Endothelial cell of umbilical vein (primary cell): ENCODE data around the gene OR1J4. TPM values are rescaled to one million over a fixed set of nuclear protein-coding genes. Genes with fewer than 3 reads are reported as not detected.

Source experiments
- BruUV-seq: library from RNA; stranded (reverse); fragments of 400-500 nt; replicated peaks from 2 replicates; lab custom pipeline; 2021; lab: Mats Ljungman, UMichigan
- CTCF ChIA-PET: fragments of 300-600, 350-600 bp; sonication (Branson Sonifier 250); formaldehyde crosslinking; loops from one replicate; lab custom pipeline; 2021; ENCODE audit warnings: antibody characterized with exemption, inconsistent platforms; lab: Charles Lee
- POLR2A ChIA-PET: fragments of 300-600, 350-600 bp; sonication (Branson Sonifier 250); formaldehyde crosslinking; loops from one replicate; lab custom pipeline; 2021; ENCODE audit warnings: antibody characterized with exemption, inconsistent platforms; lab: Charles Lee
- DNase-seq: peaks from one replicate; pipeline ENCODE4 v3.0.0-alpha.2; 2011; ENCODE audit warnings: low read depth, low spot score
- FAIRE-seq: peaks from 2 replicates; lab custom pipeline; 2011; peaks lifted over from hg19 to GRCh38; lab: Jason Lieb, UNC
- H2AFZ ChIP-seq: 2 replicates; pipeline ENCODE4 v1.6.0; 2012; ENCODE audit warnings: low read depth, low read length, control low read depth, inconsistent platforms
- H3K27ac ChIP-seq: 2 replicates; pipeline ENCODE4 v1.5.1; 2011; ENCODE audit warnings: low read depth, mild to moderate bottlenecking, control low read depth, low read length, moderate library complexity; ENCODE audit not compliant: insufficient read depth
- H3K27me3 ChIP-seq, 2 experiments: 2 replicates each; pipeline versions ENCODE4 v1.6.0 to v1.6.1; 2011; ENCODE audit warnings: low read length in 2 of 2, mixed read lengths in 1 of 2; ENCODE audit not compliant: control insufficient read depth in 2 of 2, insufficient read depth in 2 of 2
- H3K36me3 ChIP-seq, 2 experiments: 2 replicates in 1 of 2; 3 replicates in 1 of 2; pipeline ENCODE4 v1.5.1; 2011; ENCODE audit warnings: low read length in 2 of 2, mild to moderate bottlenecking in 1 of 2, moderate library complexity in 1 of 2; ENCODE audit not compliant: control insufficient read depth in 2 of 2, insufficient read depth in 2 of 2; ENCODE audit errors: extremely low read depth in 1 of 2
- H3K4me1 ChIP-seq: 3 replicates; pipeline ENCODE4 v1.5.1; 2011; ENCODE audit warnings: mild to moderate bottlenecking, low read length; ENCODE audit not compliant: control insufficient read depth, insufficient read depth; ENCODE audit errors: extremely low read depth
- H3K4me2 ChIP-seq: 2 replicates; pipeline ENCODE4 v1.6.1; 2011; ENCODE audit warnings: low read length, control low read depth, mixed read lengths; ENCODE audit not compliant: insufficient read depth
- H3K4me3 ChIP-seq, 3 experiments: fragments of 200-600 bp in 1 of 3; sonication (generic), shearing (Covaris generic) in 1 of 3; replicated peaks in 1 of 3; 2 replicates each; pipeline ENCODE4 v1.5.1; 2011 to 2016; ENCODE audit warnings: control low read depth in 3 of 3, low read length in 3 of 3, mild to moderate bottlenecking in 2 of 3, inconsistent platforms in 1 of 3, low read depth in 1 of 3, moderate library complexity in 1 of 3; ENCODE audit not compliant: insufficient read depth in 1 of 3
- H3K79me2 ChIP-seq: 2 replicates; pipeline ENCODE4 v1.6.0; 2012; ENCODE audit warnings: low read length, inconsistent platforms; ENCODE audit not compliant: control insufficient read depth, insufficient read depth
- H3K9ac ChIP-seq: replicated peaks from 2 replicates; pipeline ENCODE3; 2011; ENCODE audit warnings: low read length, control low read depth; ENCODE audit not compliant: insufficient read depth; ENCODE audit errors: extremely low read depth
- H3K9me1 ChIP-seq: replicated peaks from 3 replicates; pipeline ENCODE4 v1.6.0; 2011; ENCODE audit warnings: mild to moderate bottlenecking, low read length; ENCODE audit not compliant: control insufficient read depth, insufficient read depth; ENCODE audit errors: extremely low read depth
- H3K9me3 ChIP-seq: replicated peaks from 2 replicates; pipeline ENCODE4 v1.5.1; 2012; ENCODE audit warnings: low read length, inconsistent platforms; ENCODE audit not compliant: control insufficient read depth, insufficient read depth
- H4K20me1 ChIP-seq: replicated peaks from 2 replicates; pipeline ENCODE3; 2011; ENCODE audit warnings: mild to moderate bottlenecking, low read length; ENCODE audit not compliant: control insufficient read depth, insufficient read depth; ENCODE audit errors: extremely low read depth
- CTCF ChIP-seq, 2 donors: IDR thresholded peaks; 1 replicate in 1 of 2; 2 replicates in 1 of 2; pipeline ENCODE4 v1.5.1; 2011; ENCODE audit warnings: low read length in 2 of 2, mild to moderate bottlenecking in 2 of 2, moderate library complexity in 2 of 2, control low read depth in 1 of 2, inconsistent platforms in 1 of 2, low read depth in 1 of 2; ENCODE audit not compliant: insufficient read depth in 1 of 2; ENCODE audit errors: extremely low read depth in 1 of 2
- EZH2 ChIP-seq: IDR thresholded peaks from 2 replicates; pipeline ENCODE4 v1.6.1; 2012; ENCODE audit warnings: borderline replicate concordance, low read depth, mild to moderate bottlenecking, moderate library complexity, low read length, inconsistent platforms; ENCODE audit not compliant: severe bottlenecking
- FOS ChIP-seq: IDR thresholded peaks from 2 replicates; pipeline ENCODE4 v1.6.1; 2011; ENCODE audit warnings: mild to moderate bottlenecking, low read length, moderate library complexity, borderline replicate concordance; ENCODE audit not compliant: insufficient read depth
- GATA2 ChIP-seq: IDR thresholded peaks from 2 replicates; pipeline ENCODE4 v1.7.0; 2011; ENCODE audit warnings: low read depth, mild to moderate bottlenecking, moderate library complexity, mixed read lengths, low read length; ENCODE audit not compliant: insufficient read length, insufficient read depth
- JUN ChIP-seq: IDR thresholded peaks from 2 replicates; pipeline ENCODE4 v1.6.1; 2011; ENCODE audit warnings: borderline replicate concordance, low read depth; ENCODE audit not compliant: insufficient read length, insufficient read depth
- MAX ChIP-seq: IDR thresholded peaks from 2 replicates; pipeline ENCODE4 v1.6.1; 2011; ENCODE audit not compliant: insufficient read depth, insufficient read length
- MYC ChIP-seq: IDR thresholded peaks from one replicate; pipeline ENCODE4 v1.6.1; 2011; ENCODE audit warnings: mild to moderate bottlenecking, low read depth, low read length
- POLR2A ChIP-seq: IDR thresholded peaks from 2 replicates; pipeline ENCODE4 v1.6.1; 2012; ENCODE audit warnings: low read depth, mild to moderate bottlenecking, control low read depth, low read length
- POLR2AphosphoS5 ChIP-seq: IDR thresholded peaks from 2 replicates; pipeline ENCODE4 v1.6.1; 2012; ENCODE audit warnings: low read depth, mild to moderate bottlenecking, control low read depth, low read length, moderate library complexity; ENCODE audit not compliant: insufficient read depth
- dilution Hi-C: fragments of 300-500 bp; cut with MboI; formaldehyde crosslinking; loops from one replicate; pipeline ENCODE4 v1.15.0; 2019; ENCODE audit warnings: low sequenced_read_pairs; ENCODE audit not compliant: extremely low pct_ligation_motif_present
- intact Hi-C: fragments of 100-400 bp; cut with micrococcal nuclease; formaldehyde crosslinking; loops from one replicate; pipeline ENCODE4 v1.10.0; 2022
- polyA plus RNA-seq, 4 experiments: library from polyadenylated mRNA; depleted of rRNA in 3 of 4; stranded (reverse) in 3 of 4; unstranded in 1 of 4; fragments of >200 nt; gene quantifications; 2 replicates each; pipeline versions ENCODE4 v1.2.1 to v1.2.3, GENCODE V29; 2011 to 2012; ENCODE audit warnings: missing spikeins in 1 of 4
- total RNA-seq: library from RNA; stranded (reverse); gene quantifications from 2 replicates; pipeline ENCODE4 v1.2.3, GENCODE V29; 2021

The OR1J4 gene
- total and polyA plus RNA-seq, 2 donors (not counting 3 experiments of a cell fraction or from before 2014, with no cell fraction given): not detected

- H3K4me3 ChIP-seq: no peak overlapping the region
- CTCF ChIA-PET: no interaction called here
- no peak for FAIRE-seq
- peaks cover 0 to 3% of the 10 kb centered on the region in 2 experiments for H3K27me3 ChIP-seq
- no peaks in the 10 kb centered on the region for H3K4me1 ChIP-seq
- no peaks in the 10 kb centered on the region for H3K9me1 ChIP-seq
- H3K36me3 ChIP-seq: no peaks in the 10 kb centered on the region
- no peak overlapping the region for H3K4me2 ChIP-seq
- no peaks in the 10 kb centered on the region for H3K79me2 ChIP-seq
- dilution Hi-C loops: no loop called here
- POLR2A ChIA-PET: no interaction called here
- no peak for DNase-seq
- no peaks in the 10 kb centered on the region for H3K9me3 ChIP-seq
- intact Hi-C loops: no loop called here
- TF ChIP-seq JUN (no peak), EZH2 (no peak)
- H3K9ac ChIP-seq: no peak overlapping the region
- no peak overlapping the region for H3K27ac ChIP-seq
- H4K20me1 ChIP-seq: no peaks in the 10 kb centered on the region
- no peak overlapping the region for H2AFZ ChIP-seq
- BruUV-seq: no TSS peak
These were observed 42.5 kb downstream of the OR1J4 start for GRCh38 chr9:122561446-122561845.

GRCh38 chr9:122562134-122562760 lies 43.3 kb downstream of the OR1J4 start:
- H4K20me1 ChIP-seq: no peaks in the 10 kb centered on the region
- no peak overlapping the region for H3K4me2 ChIP-seq
- intact Hi-C loops (no loop called here), dilution Hi-C loops (no loop called here)
- TF ChIP-seq EZH2: no peak
- TF ChIP-seq MAX: no peak
- TF ChIP-seq POLR2AphosphoS5: no peak
- TF ChIP-seq CTCF (IDR thresholded peaks at IDR 0.05; ENCODE audit: extremely low read depth in 1 of 2, insufficient read depth in 1 of 2, low read depth in 1 of 2, low read length in 2 of 2): no peak
- no peak for TF ChIP-seq POLR2A
- no peak for TF ChIP-seq FOS
- no peak for TF ChIP-seq JUN
- TF ChIP-seq MYC: no peak
- TF ChIP-seq GATA2: no peak
- FAIRE-seq (no peak), DNase-seq (no peak)
- ChIA-PET POLR2A (no interaction called here), CTCF (no interaction called here)
- H3K9me3 ChIP-seq: no peaks in the 10 kb centered on the region
- BruUV-seq: no TSS peak
- no peaks in the 10 kb centered on the region for H3K79me2 ChIP-seq
- no peaks in the 10 kb centered on the region for H3K4me1 ChIP-seq
- H3K36me3 ChIP-seq: no peaks in the 10 kb centered on the region
- H3K27ac ChIP-seq: no peak overlapping the region
- H3K4me3 ChIP-seq: no peak overlapping the region
- no peaks in the 10 kb centered on the region for H3K9me1 ChIP-seq
- H2AFZ ChIP-seq: no peak overlapping the region
- no peak overlapping the region for H3K9ac ChIP-seq
- no peaks in the 10 kb centered on the region for H3K27me3 ChIP-seq
